OCI-LY7 (cell line): ENCODE results near the gene EIPR1.

Experiments used
- EZH2phosphoT487 ChIP-seq: fragments of 200-600 bp; sonication (generic); IDR thresholded peaks from 2 replicates; pipeline ENCODE4 v1.6.1; 2018; ENCODE audit warnings: low read depth, borderline replicate concordance, mild to moderate bottlenecking, mixed run types, antibody characterized with exemption, low read length, moderate library complexity, mixed read lengths
- TF ChIP-seq, protein P1 (sequence below): fragments of 200-600 bp; sonication (generic); conservative IDR thresholded peaks from 2 replicates; pipeline ENCODE4 v1.5.1; 2014; ENCODE audit warnings: mild to moderate bottlenecking, antibody characterized with exemption, low read length, moderate library complexity, mixed read lengths

DNA sequence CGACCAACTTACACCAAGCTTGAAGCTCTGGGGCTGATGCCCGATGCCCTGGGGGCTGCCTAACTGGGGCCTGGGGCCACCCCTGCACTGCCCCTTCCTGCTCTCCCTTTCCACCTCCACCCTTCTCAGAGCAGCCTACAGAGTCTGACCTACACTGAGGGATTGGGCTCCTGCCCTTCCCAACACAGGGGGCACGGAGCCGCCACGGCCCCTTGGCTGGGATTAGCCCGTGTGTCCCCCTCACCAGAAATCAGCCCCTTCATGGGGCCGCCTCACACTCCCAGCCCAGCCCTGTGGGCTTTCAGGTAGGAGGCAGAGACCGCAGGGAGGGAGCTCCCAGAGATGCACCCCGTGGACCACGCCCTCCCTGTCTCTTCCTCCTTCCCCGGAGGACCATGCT is 198.0 kb downstream of the EIPR1 start:
- TF ChIP-seq, protein P1, sequence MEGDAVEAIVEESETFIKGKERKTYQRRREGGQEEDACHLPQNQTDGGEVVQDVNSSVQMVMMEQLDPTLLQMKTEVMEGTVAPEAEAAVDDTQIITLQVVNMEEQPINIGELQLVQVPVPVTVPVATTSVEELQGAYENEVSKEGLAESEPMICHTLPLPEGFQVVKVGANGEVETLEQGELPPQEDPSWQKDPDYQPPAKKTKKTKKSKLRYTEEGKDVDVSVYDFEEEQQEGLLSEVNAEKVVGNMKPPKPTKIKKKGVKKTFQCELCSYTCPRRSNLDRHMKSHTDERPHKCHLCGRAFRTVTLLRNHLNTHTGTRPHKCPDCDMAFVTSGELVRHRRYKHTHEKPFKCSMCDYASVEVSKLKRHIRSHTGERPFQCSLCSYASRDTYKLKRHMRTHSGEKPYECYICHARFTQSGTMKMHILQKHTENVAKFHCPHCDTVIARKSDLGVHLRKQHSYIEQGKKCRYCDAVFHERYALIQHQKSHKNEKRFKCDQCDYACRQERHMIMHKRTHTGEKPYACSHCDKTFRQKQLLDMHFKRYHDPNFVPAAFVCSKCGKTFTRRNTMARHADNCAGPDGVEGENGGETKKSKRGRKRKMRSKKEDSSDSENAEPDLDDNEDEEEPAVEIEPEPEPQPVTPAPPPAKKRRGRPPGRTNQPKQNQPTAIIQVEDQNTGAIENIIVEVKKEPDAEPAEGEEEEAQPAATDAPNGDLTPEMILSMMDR, result no peak
- no peak for TF ChIP-seq EZH2phosphoT487
